Liver (tissue), 9 donors: ENCODE data around the gene INSC. TPM values are rescaled to one million over a fixed set of nuclear protein-coding genes. Genes with fewer than 3 reads are reported as not detected.

Source experiments
- DNase-seq: peaks from one replicate; pipeline ENCODE4 v3.0.0-alpha.2; 2017; ENCODE audit warnings: low spot score
- H3K27ac ChIP-seq, 2 donors: one replicate each; pipeline ENCODE4 v1.7.0; 2013; ENCODE audit warnings: inconsistent platforms in 2 of 2, low read length in 2 of 2, control low read depth in 1 of 2, low read depth in 1 of 2, mild to moderate bottlenecking in 1 of 2
- H3K27me3 ChIP-seq, 4 donors: one replicate each; pipeline versions ENCODE4 v1.6.1 to v1.7.0; 2013; ENCODE audit warnings: low read length in 3 of 4, inconsistent platforms in 1 of 4, mild to moderate bottlenecking in 1 of 4, moderate library complexity in 1 of 4; ENCODE audit not compliant: control insufficient read depth in 4 of 4, insufficient read depth in 4 of 4
- H3K36me3 ChIP-seq, 4 donors: one replicate each; pipeline versions ENCODE4 v1.6.1 to v1.7.0; 2013; ENCODE audit warnings: low read length in 3 of 4, mild to moderate bottlenecking in 3 of 4, low read depth in 1 of 4, moderate library complexity in 1 of 4; ENCODE audit not compliant: control insufficient read depth in 4 of 4, insufficient read depth in 3 of 4
- H3K4me1 ChIP-seq, 4 donors: one replicate each; pipeline versions ENCODE4 v1.6.1 to v1.7.0; 2013; ENCODE audit warnings: low read length in 3 of 4, mild to moderate bottlenecking in 3 of 4, moderate library complexity in 1 of 4; ENCODE audit not compliant: control insufficient read depth in 4 of 4, insufficient read depth in 4 of 4
- H3K4me3 ChIP-seq, 3 donors: one replicate each; pipeline versions ENCODE4 v1.6.1 to v1.7.0; 2013; ENCODE audit warnings: low read length in 3 of 3, control low read depth in 1 of 3, low read depth in 1 of 3, mild to moderate bottlenecking in 1 of 3
- H3K9ac ChIP-seq, 2 donors: one replicate each; pipeline ENCODE4 v1.7.0; 2013; ENCODE audit warnings: low read length in 2 of 2, mild to moderate bottlenecking in 2 of 2, moderate library complexity in 2 of 2, control low read depth in 1 of 2, low read depth in 1 of 2
- H3K9me3 ChIP-seq, 4 donors: one replicate each; pipeline versions ENCODE4 v1.6.1 to v1.7.0; 2013; ENCODE audit warnings: low read length in 3 of 4; ENCODE audit not compliant: control insufficient read depth in 4 of 4
- ATF3 ChIP-seq: IDR thresholded peaks from 2 replicates; pipeline ENCODE4 v1.6.1; 2016; ENCODE audit warnings: antibody characterized with exemption
- CTCF ChIP-seq: fragments of 150-350 bp; IDR thresholded peaks from 2 replicates; pipeline ENCODE4 v1.5.1; 2017; ENCODE audit warnings: improper control_type of control experiment, low read depth, low read length; ENCODE audit not compliant: missing input control
- EGR1 ChIP-seq, 2 donors: IDR thresholded peaks; 2 replicates each; pipeline ENCODE4 v1.6.1; 2016 to 2018; ENCODE audit warnings: antibody characterized with exemption in 2 of 2, low read depth in 2 of 2
- FOXA1 ChIP-seq: IDR thresholded peaks from 2 replicates; pipeline ENCODE4 v1.6.1; 2016; ENCODE audit warnings: antibody characterized with exemption
- FOXA2 ChIP-seq: IDR thresholded peaks from 2 replicates; pipeline ENCODE4 v1.6.1; 2016; ENCODE audit warnings: antibody characterized with exemption
- GABPA ChIP-seq, 2 donors: IDR thresholded peaks in 1 of 2; conservative IDR thresholded peaks in 1 of 2; 2 replicates each; pipeline ENCODE4 v1.6.1; 2016; ENCODE audit warnings: antibody characterized with exemption in 2 of 2, mild to moderate bottlenecking in 1 of 2, moderate library complexity in 1 of 2
- HNF4A ChIP-seq, 2 donors: conservative IDR thresholded peaks; 2 replicates each; pipeline ENCODE4 v1.6.1; 2016; ENCODE audit warnings: antibody characterized with exemption in 2 of 2, mild to moderate bottlenecking in 2 of 2
- HNF4G ChIP-seq: IDR thresholded peaks from 2 replicates; pipeline ENCODE4 v1.6.1; 2016; ENCODE audit warnings: antibody characterized with exemption
- NR2F2 ChIP-seq: IDR thresholded peaks from 2 replicates; pipeline ENCODE4 v1.6.1; 2016; ENCODE audit warnings: antibody characterized with exemption
- RAD21 ChIP-seq, 2 donors: IDR thresholded peaks; 2 replicates each; pipeline ENCODE4 v1.6.1; 2016; ENCODE audit warnings: antibody characterized with exemption in 2 of 2, mild to moderate bottlenecking in 2 of 2
- REST ChIP-seq: IDR thresholded peaks from 2 replicates; pipeline ENCODE4 v1.6.1; 2016; ENCODE audit warnings: antibody characterized with exemption, mild to moderate bottlenecking
- RXRA ChIP-seq, 2 donors: IDR thresholded peaks; 2 replicates each; pipeline ENCODE4 v1.6.1; 2017 to 2018; ENCODE audit warnings: antibody characterized with exemption in 2 of 2, mild to moderate bottlenecking in 1 of 2
- SP1 ChIP-seq: IDR thresholded peaks from 2 replicates; pipeline ENCODE4 v1.6.1; 2018; ENCODE audit warnings: antibody characterized with exemption, mild to moderate bottlenecking
- ZBTB33 ChIP-seq: IDR thresholded peaks from 2 replicates; pipeline ENCODE4 v1.6.1; 2016; ENCODE audit warnings: antibody characterized with exemption
- WGBS: extraction: QIAGEN DNeasy Blood & Tissue Kit; methylation state at CpG from one replicate; pipeline ENCODE4 v1.1.7; 2013; 5-methylcytosine and 5-hydroxymethylcytosine counted together
- polyA plus RNA-seq, 2 donors: library from polyadenylated mRNA; stranded (reverse) in 1 of 2; unstranded in 1 of 2; fragments of 200-250 nt in 1 of 2; fragments of >200 nt in 1 of 2; fragmentation: Nextera tagmentation in 1 of 2; extraction: Ambion mirVana in 1 of 2; gene quantifications; one replicate each; pipeline versions ENCODE4 v1.2.1 to v1.2.3, GENCODE V29; 2013 to 2015
- total RNA-seq, 2 donors: library from RNA; depleted of rRNA; stranded (reverse); fragments of >200 nt; gene quantifications; one replicate each; pipeline ENCODE4 v1.2.3, GENCODE V29; 2014
- donor health status: healthy.
- donor health status: healthy.
- donor health status: healthy.
- donor health status: healthy.
- donor health status: healthy.

The INSC gene
- total and polyA plus RNA-seq, 4 donors, result 0.02 to 0.25 (median 0.12) TPM

GRCh38 chr11:15143855-15144254 is 29.1 kb downstream of the INSC start:
- Histone ChIP-seq H3K4me3 (no peak overlapping the region), H3K9me3 (no peaks in the 10 kb centered on the region), H3K4me1 (peaks cover 7 to 18% (median 10%) of the 10 kb centered on the region in 4 donors), H3K9ac (no peak overlapping the region), H3K27ac (no peak overlapping the region), H3K36me3 (no peaks in the 10 kb centered on the region), H3K27me3 (no peaks in the 10 kb centered on the region)
- no peak for DNase-seq
- TF ChIP-seq FOXA1, result no peak
- no peak for TF ChIP-seq ATF3
- no peak for TF ChIP-seq RXRA (IDR thresholded peaks at IDR 0.05)
- TF ChIP-seq SP1, result no peak
- TF ChIP-seq HNF4A (conservative IDR thresholded peaks at IDR 0.05), result no peak
- TF ChIP-seq EGR1 (IDR thresholded peaks at IDR 0.05; ENCODE audit: low read depth in 2 of 2), result no peak
- no peak for TF ChIP-seq HNF4G
- TF ChIP-seq FOXA2, result no peak
- TF ChIP-seq NR2F2, result no peak
- TF ChIP-seq GABPA (IDR thresholded peaks at IDR 0.05 in 1 of 2, conservative IDR thresholded peaks at IDR 0.05 in 1 of 2), result no peak
- no peak for TF ChIP-seq RAD21 (IDR thresholded peaks at IDR 0.05)
- no peak for TF ChIP-seq ZBTB33
- TF ChIP-seq REST, result no peak
- no peak for TF ChIP-seq CTCF

GRCh38 chr11:15144347-15144746 is 29.6 kb downstream of the INSC start:
- TF ChIP-seq RAD21 (IDR thresholded peaks at IDR 0.05) (no peak), HNF4A (conservative IDR thresholded peaks at IDR 0.05) (peak in 1 of 2 donors; percentile 25), REST (no peak), RXRA (IDR thresholded peaks at IDR 0.05) (no peak), HNF4G (no peak)
- no peak for DNase-seq
- no peaks in the 10 kb centered on the region for H3K27me3 ChIP-seq
- no peaks in the 10 kb centered on the region for H3K9me3 ChIP-seq
- no peak overlapping the region for H3K4me3 ChIP-seq
- 69% methylated on average over 1 of the region's 1 CpG for whole genome bisulfite sequencing
- peaks cover 7 to 18% (median 10%) of the 10 kb centered on the region in 4 donors for H3K4me1 ChIP-seq
- no peak overlapping the region for H3K9ac ChIP-seq
- no peaks in the 10 kb centered on the region for H3K36me3 ChIP-seq
- H3K27ac ChIP-seq, result no peak overlapping the region
